Measurements from ENCODE around the gene EEF1AKMT3.
"Not testable (repeated sequence)": the region's sequence is repeated elsewhere in the genome, so short reads cannot be mapped to it uniquely, and the experiment has no call there.

The EEF1AKMT3 gene

DNA sequence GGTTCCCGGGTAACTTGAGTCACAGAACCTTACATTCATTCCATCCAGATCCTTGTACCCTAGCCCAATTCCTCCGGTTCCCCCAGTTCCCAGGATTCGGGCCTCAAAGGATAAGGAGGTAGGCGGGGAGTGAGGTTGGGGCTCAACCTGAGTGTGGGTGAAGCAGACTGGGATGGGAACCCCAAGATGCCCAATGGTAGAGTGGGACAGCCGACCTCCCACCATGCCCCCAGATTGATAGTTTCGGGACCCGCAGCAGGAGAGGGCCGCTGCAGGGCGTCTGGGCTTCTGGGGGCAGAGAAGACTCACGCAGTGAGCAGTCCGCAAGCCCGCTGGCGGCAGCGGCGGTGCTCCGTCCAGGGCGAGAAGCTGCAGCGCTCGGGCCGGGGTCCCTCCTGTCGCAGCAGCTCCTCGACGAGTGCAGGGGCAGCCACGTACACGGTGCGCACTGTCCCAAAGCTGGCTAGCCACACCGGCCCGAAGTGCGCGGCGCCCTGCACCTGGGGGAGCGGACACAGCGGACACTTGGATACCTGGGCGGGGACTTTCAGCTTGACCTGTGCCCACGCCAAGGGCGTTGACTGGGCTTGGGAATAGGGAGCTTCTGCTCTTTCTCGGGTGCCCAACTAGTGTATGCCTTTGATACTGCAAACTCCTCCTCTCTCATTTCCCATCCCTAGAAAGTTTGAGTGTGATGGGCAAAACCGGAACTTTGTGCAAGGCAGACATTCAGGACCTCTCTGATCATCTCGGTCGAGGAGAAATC is 6.5 kb upstream of the EEF1AKMT3 start:
- DNase-seq (ENCODE audit: low spot score) = no peak

GRCh38 chr12:57766464-57767304 is 5.7 kb upstream of the EEF1AKMT3 start, which contains the start of gene CYP27B1:
TSS of gene CYP27B1 (minus strand) at chr12:57767078. CDS start at chr12:57767041, 37 bp downstream.
- no peak for DNase-seq (ENCODE audit: low spot score)

GRCh38 chr12:57767305-57767698 is 5.1 kb upstream of the EEF1AKMT3 start:
- no peak for DNase-seq (ENCODE audit: low spot score)

- DNase-seq (ENCODE audit: low spot score) = no peak
Observed at GRCh38 chr12:57767876-57768275, 4.5 kb upstream of the EEF1AKMT3 start.

GRCh38 chr12:57769594-57769993 is 2.8 kb upstream of the EEF1AKMT3 start:
- DNase-seq (ENCODE audit: low spot score) = no peak

DNA sequence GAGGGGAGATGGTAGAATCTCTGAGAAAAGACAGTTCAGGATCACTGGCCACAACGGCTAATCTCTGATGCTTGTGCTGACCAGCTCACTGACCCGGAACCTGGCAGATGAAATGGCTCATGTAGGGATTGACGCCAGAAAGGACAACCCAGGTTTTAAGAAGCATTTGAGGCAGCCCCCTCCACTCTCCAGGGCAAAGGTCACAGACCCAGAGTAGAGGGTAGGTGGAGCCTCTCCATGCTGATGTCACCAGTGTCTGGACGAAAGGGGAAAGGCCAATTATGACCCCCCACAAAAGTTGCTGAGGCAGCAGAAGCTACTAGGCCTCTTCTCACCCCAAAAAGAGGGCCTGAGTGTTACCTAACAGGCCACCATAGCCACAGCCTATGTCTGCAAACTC is 1.7 kb upstream of the EEF1AKMT3 start:
- no peak for DNase-seq (ENCODE audit: low spot score)

DNA sequence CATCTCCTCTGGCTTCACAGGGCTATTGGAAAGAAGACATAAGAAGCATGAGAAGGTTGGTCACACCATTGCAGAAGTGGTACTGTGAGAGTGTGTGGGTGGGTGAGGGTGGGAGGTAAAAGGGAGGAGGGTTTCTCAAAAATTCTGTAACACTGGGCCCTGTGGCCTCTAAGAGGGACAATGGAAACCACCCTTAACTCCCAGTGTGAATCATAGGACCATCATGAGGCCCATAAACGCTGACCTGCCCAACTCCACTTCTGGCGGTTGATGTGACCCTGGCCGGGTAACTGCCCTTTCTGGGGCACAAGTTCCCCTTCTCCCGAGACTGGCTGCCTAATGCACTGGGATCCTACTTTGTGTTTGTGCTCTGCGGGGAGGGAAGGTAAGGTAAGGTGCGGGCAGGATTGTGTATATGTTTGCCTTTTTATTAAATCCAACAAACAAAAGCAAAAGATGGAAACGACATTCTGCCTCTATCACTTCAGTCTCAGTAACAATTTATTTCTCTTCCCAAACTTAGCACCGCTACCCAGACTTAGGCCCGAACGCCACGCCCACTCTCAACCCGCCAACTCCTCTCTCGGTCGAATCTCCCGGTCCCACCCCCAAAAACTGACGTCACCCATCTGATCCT is 1.1 kb upstream of the EEF1AKMT3 start:
- DNase-seq (ENCODE audit: low spot score) = peak; percentile 96

DNA sequence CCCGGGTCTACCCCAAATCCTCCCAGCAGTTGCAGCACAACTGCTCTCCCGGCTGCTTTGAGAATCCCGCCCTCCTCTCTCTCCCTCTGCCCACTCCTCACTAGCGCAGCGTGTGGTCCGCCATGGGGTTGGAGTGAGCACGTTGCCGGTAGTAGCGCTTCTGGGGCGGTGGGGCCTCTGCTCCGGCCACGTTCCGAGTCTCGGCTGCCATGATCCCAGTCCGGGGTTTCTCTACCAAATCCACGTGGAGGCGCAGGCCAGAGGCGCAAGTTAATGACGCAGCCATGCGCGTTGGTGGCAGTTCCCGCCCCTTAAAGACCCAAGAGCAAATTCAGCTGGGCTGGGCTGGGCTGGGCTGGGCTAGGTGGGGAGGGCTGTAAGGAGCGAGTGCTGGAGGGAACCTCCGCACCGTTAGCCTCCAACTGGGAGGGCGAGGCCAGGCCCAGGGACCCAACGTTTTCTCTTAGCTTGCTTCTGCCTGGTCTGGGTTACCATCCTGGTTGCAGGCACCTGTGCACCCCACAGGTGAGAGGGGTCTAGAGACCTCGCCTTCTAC is 463 bp upstream of the EEF1AKMT3 start, which contains the start of gene METTL1:
Gene METTL1 (minus strand): TSS at position 233 of the 556 bp plus-strand sequence. CDS start 22 bp downstream, at position 211.
- DNase-seq (ENCODE audit: low spot score) = peak; percentile 98

GRCh38 chr12:57774634-57775033 is 2.2 kb downstream of the EEF1AKMT3 start:
- not testable (repeated sequence) for DNase-seq (ENCODE audit: low spot score)

DNA sequence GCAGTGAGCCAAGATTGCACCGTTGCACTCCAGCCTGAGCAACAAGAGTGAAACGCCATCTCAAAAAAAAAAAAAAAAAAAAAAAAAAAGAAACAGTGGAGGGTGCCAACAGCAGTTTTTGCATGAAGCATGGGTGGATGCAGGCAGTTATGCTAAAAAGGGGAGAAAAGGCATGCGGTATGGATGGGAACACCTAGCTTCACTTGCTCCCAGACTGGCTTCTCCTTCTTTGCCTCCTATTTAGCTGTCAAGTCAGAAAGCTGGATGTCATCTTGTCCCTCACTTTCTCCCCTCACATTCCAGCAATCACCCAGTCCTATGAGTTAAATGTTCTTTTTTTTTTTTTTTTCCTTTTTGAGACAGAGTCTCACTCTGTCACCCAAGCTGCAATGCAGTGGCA is 2.6 kb downstream of the EEF1AKMT3 start:
- no peak for DNase-seq (ENCODE audit: low spot score)

DNA sequence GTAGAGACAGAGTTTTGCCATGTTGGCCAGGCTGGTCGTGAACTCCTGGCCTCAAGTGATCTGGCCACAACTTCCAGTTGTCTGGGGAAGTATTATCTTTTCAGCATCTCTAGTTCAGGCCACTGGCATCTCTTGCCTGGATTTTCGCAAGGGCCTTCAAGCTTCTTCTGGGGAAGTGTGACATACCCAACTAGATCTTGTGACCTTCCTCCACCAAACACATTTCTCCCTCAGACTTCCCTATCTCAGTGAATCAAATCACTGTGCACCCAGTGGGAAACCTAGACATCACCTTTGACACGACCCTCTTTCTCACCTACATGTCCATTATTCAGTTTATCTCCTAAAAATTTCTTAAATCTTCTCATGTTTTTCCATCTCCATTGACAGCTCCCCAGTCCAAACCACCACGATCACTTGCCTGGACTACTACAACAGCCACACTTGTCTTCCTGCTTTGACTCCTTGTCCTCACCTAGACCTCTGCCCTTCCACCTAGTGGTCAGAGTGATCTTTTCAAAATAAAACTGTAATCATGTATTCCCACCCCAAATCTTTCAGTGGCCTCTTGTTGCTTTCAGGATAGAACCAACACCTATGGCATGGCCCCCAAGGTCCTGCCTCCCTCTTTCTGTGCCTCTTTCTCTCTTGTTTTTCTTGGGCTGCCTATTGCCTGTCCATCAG is 3.3 kb downstream of the EEF1AKMT3 start:
- no peak for DNase-seq (ENCODE audit: low spot score)

DNA sequence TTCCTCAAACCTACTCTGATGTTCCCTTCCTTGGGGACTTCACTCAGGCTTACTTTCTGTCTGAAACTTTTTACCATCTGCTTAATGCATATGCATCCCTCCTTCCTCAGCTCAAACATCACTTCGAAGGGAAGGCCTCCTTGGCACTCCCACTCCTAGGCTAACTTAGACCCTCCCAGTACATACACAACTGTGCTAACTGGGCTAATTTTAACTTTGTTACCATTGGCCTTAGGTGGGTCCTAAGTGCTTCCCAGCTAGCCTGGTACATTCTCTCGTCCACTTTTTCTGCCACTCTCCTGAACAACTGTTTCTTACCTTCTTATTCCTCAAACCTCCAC is 3.8 kb downstream of the EEF1AKMT3 start:
- no peak for DNase-seq (ENCODE audit: low spot score)

- DNase-seq (ENCODE audit: low spot score) = no peak
Observed at GRCh38 chr12:57777367-57777766, 5.0 kb downstream of the EEF1AKMT3 start.

- DNase-seq (ENCODE audit: low spot score) = no peak
Observed at GRCh38 chr12:57777911-57778310, 5.5 kb downstream of the EEF1AKMT3 start.

GRCh38 chr12:57779736-57780135 is 7.3 kb downstream of the EEF1AKMT3 start:
- no peak for DNase-seq (ENCODE audit: low spot score)

DNA sequence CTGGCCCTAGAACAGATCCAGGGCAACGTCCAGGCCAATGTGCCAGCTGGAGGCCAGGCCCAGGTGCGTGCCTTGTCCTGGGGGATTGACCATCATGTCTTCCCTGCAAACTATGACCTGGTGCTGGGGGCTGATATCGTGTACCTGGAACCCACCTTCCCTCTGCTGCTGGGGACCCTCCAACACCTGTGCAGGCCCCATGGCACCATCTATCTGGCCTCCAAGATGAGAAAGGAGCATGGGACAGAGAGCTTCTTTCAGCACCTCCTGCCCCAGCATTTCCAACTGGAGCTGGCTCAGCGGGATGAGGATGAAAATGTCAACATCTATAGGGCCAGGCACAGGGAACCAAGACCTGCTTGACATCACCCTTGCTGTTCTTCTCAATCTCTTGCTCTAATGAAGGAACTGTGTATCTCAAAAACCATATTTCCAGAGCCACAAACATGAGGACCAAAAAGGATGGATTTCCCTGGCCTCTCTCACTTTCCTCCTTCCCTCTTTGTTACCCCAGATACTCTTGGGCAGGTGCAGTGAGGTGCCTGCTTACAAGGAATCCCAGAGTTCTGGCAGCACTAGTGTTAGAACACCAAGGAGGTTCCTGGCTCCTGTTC is 8.0 kb downstream of the EEF1AKMT3 start:
- DNase-seq (ENCODE audit: low spot score) = no peak

DNA sequence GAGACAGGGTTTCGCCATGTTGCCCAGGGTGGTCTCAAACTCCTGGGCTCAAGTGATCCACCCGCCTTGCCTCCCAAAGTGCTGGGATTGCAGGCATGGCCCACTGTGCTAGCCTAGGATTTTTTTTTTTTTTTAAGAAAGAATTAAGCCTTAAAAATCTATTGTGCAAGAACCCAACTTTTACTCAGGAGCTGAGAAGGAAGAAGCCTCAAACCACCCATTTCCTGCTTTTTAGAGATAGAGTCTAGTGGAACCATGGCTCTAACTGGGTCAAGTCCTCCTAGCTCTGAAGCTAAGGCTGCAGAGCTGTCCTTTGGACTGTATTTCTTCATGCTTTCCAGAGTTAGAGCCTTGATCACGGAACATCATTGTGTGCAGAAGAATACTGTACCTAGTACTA is 8.8 kb downstream of the EEF1AKMT3 start:
- no peak for DNase-seq (ENCODE audit: low spot score)

DNA sequence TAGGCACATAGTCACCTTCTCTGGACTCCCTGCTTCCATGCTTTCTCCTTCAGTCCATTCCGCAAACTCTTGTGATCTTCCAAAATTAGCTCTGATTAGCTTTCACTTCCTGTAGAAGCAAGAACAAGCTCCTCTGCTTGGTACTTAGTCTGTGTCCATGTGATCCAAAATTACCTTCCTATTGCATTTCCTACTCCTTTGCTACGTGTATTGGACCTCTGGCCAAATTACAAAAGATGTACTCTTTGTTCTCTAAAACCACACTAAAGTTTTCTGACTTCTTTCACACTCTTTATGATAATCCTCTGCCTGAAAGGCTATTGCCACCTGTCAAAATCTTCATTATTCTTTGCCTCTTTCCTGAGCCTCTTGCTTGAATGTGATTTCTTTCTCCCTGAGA is 9.4 kb downstream of the EEF1AKMT3 start:
- DNase-seq (ENCODE audit: low spot score) = no peak

DNA sequence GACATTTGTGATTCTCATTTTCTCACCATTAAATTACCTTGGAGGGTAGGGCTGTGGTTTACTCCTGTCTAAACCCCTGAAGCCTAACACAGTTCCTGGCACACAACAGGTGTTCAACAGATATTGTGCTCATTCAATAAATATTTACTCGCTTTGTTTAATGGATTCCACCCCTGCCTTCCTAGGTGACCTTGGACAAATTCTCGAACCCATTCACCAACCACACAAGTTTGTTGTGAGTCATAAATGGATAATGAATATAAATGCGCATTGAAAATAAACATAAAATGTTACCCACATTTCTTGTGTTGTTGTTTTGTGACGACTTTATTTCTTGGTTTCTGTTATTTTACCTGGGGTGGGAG is 9.8 kb downstream of the EEF1AKMT3 start:
- DNase-seq (ENCODE audit: low spot score) = no peak

- DNase-seq (ENCODE audit: low spot score) = peak; percentile 99
Observed at GRCh38 chr12:57782608-57783465, 10.4 kb downstream of the EEF1AKMT3 start, which contains the start of gene TSFM. TSS of gene TSFM (plus strand) at chr12:57782787. CDS start at chr12:57782802, 15 bp downstream.
